Endothelial cell of umbilical vein (primary cell): ENCODE results near the gene CYP1A2. TPM values are rescaled to one million over a fixed set of nuclear protein-coding genes. Genes with fewer than 3 reads are reported as not detected.

Experiments
- BruUV-seq: library from RNA; stranded (reverse); fragments of 400-500 nt; replicated peaks from 2 replicates; lab custom pipeline; 2021; lab: Mats Ljungman, UMichigan
- CTCF ChIA-PET: fragments of 300-600, 350-600 bp; sonication (Branson Sonifier 250); formaldehyde crosslinking; loops from one replicate; lab custom pipeline; 2021; ENCODE audit warnings: antibody characterized with exemption, inconsistent platforms; lab: Charles Lee
- POLR2A ChIA-PET: fragments of 300-600, 350-600 bp; sonication (Branson Sonifier 250); formaldehyde crosslinking; loops from one replicate; lab custom pipeline; 2021; ENCODE audit warnings: antibody characterized with exemption, inconsistent platforms; lab: Charles Lee
- DNase-seq: peaks from one replicate; pipeline ENCODE4 v3.0.0-alpha.2; 2011; ENCODE audit warnings: low read depth, low spot score
- FAIRE-seq: peaks from 2 replicates; lab custom pipeline; 2011; peaks lifted over from hg19 to GRCh38; lab: Jason Lieb, UNC
- H2AFZ ChIP-seq: 2 replicates; pipeline ENCODE4 v1.6.0; 2012; ENCODE audit warnings: low read depth, low read length, control low read depth, inconsistent platforms
- H3K27ac ChIP-seq: 2 replicates; pipeline ENCODE4 v1.5.1; 2011; ENCODE audit warnings: low read depth, mild to moderate bottlenecking, control low read depth, low read length, moderate library complexity; ENCODE audit not compliant: insufficient read depth
- H3K27me3 ChIP-seq, 2 experiments: 2 replicates each; pipeline versions ENCODE4 v1.6.0 to v1.6.1; 2011; ENCODE audit warnings: low read length in 2 of 2, mixed read lengths in 1 of 2; ENCODE audit not compliant: control insufficient read depth in 2 of 2, insufficient read depth in 2 of 2
- H3K36me3 ChIP-seq, 2 experiments: 2 replicates in 1 of 2; 3 replicates in 1 of 2; pipeline ENCODE4 v1.5.1; 2011; ENCODE audit warnings: low read length in 2 of 2, mild to moderate bottlenecking in 1 of 2, moderate library complexity in 1 of 2; ENCODE audit not compliant: control insufficient read depth in 2 of 2, insufficient read depth in 2 of 2; ENCODE audit errors: extremely low read depth in 1 of 2
- H3K4me1 ChIP-seq: 3 replicates; pipeline ENCODE4 v1.5.1; 2011; ENCODE audit warnings: mild to moderate bottlenecking, low read length; ENCODE audit not compliant: control insufficient read depth, insufficient read depth; ENCODE audit errors: extremely low read depth
- H3K4me2 ChIP-seq: 2 replicates; pipeline ENCODE4 v1.6.1; 2011; ENCODE audit warnings: low read length, control low read depth, mixed read lengths; ENCODE audit not compliant: insufficient read depth
- H3K4me3 ChIP-seq, 3 experiments: fragments of 200-600 bp in 1 of 3; sonication (generic), shearing (Covaris generic) in 1 of 3; replicated peaks in 1 of 3; 2 replicates each; pipeline ENCODE4 v1.5.1; 2011 to 2016; ENCODE audit warnings: control low read depth in 3 of 3, low read length in 3 of 3, mild to moderate bottlenecking in 2 of 3, inconsistent platforms in 1 of 3, low read depth in 1 of 3, moderate library complexity in 1 of 3; ENCODE audit not compliant: insufficient read depth in 1 of 3
- H3K79me2 ChIP-seq: 2 replicates; pipeline ENCODE4 v1.6.0; 2012; ENCODE audit warnings: low read length, inconsistent platforms; ENCODE audit not compliant: control insufficient read depth, insufficient read depth
- H3K9ac ChIP-seq: replicated peaks from 2 replicates; pipeline ENCODE3; 2011; ENCODE audit warnings: low read length, control low read depth; ENCODE audit not compliant: insufficient read depth; ENCODE audit errors: extremely low read depth
- H3K9me1 ChIP-seq: replicated peaks from 3 replicates; pipeline ENCODE4 v1.6.0; 2011; ENCODE audit warnings: mild to moderate bottlenecking, low read length; ENCODE audit not compliant: control insufficient read depth, insufficient read depth; ENCODE audit errors: extremely low read depth
- H3K9me3 ChIP-seq: replicated peaks from 2 replicates; pipeline ENCODE4 v1.5.1; 2012; ENCODE audit warnings: low read length, inconsistent platforms; ENCODE audit not compliant: control insufficient read depth, insufficient read depth
- H4K20me1 ChIP-seq: replicated peaks from 2 replicates; pipeline ENCODE3; 2011; ENCODE audit warnings: mild to moderate bottlenecking, low read length; ENCODE audit not compliant: control insufficient read depth, insufficient read depth; ENCODE audit errors: extremely low read depth
- FOS ChIP-seq: IDR thresholded peaks from 2 replicates; pipeline ENCODE4 v1.6.1; 2011; ENCODE audit warnings: mild to moderate bottlenecking, low read length, moderate library complexity, borderline replicate concordance; ENCODE audit not compliant: insufficient read depth
- MYC ChIP-seq: IDR thresholded peaks from one replicate; pipeline ENCODE4 v1.6.1; 2011; ENCODE audit warnings: mild to moderate bottlenecking, low read depth, low read length
- POLR2A ChIP-seq: IDR thresholded peaks from 2 replicates; pipeline ENCODE4 v1.6.1; 2012; ENCODE audit warnings: low read depth, mild to moderate bottlenecking, control low read depth, low read length
- POLR2AphosphoS5 ChIP-seq: IDR thresholded peaks from 2 replicates; pipeline ENCODE4 v1.6.1; 2012; ENCODE audit warnings: low read depth, mild to moderate bottlenecking, control low read depth, low read length, moderate library complexity; ENCODE audit not compliant: insufficient read depth
- dilution Hi-C: fragments of 300-500 bp; cut with MboI; formaldehyde crosslinking; loops from one replicate; pipeline ENCODE4 v1.15.0; 2019; ENCODE audit warnings: low sequenced_read_pairs; ENCODE audit not compliant: extremely low pct_ligation_motif_present
- intact Hi-C: fragments of 100-400 bp; cut with micrococcal nuclease; formaldehyde crosslinking; loops from one replicate; pipeline ENCODE4 v1.10.0; 2022
- polyA plus RNA-seq, 4 experiments: library from polyadenylated mRNA; depleted of rRNA in 3 of 4; stranded (reverse) in 3 of 4; unstranded in 1 of 4; fragments of >200 nt; gene quantifications; 2 replicates each; pipeline versions ENCODE4 v1.2.1 to v1.2.3, GENCODE V29; 2011 to 2012; ENCODE audit warnings: missing spikeins in 1 of 4
- total RNA-seq: library from RNA; stranded (reverse); gene quantifications from 2 replicates; pipeline ENCODE4 v1.2.3, GENCODE V29; 2021
- TF ChIP-seq, protein P1 (sequence below), 2 donors: IDR thresholded peaks; 1 replicate in 1 of 2; 2 replicates in 1 of 2; pipeline ENCODE4 v1.5.1; 2011; ENCODE audit warnings: low read length in 2 of 2, mild to moderate bottlenecking in 2 of 2, moderate library complexity in 2 of 2, control low read depth in 1 of 2, inconsistent platforms in 1 of 2, low read depth in 1 of 2; ENCODE audit not compliant: insufficient read depth in 1 of 2; ENCODE audit errors: extremely low read depth in 1 of 2
- TF ChIP-seq, protein P2 (sequence below): IDR thresholded peaks from 2 replicates; pipeline ENCODE4 v1.6.1; 2011; ENCODE audit not compliant: insufficient read depth, insufficient read length

Gene CYP1A2
- total and polyA plus RNA-seq, 2 donors (not counting 3 experiments of a cell fraction or from before 2014, with no cell fraction given): not detected

DNA sequence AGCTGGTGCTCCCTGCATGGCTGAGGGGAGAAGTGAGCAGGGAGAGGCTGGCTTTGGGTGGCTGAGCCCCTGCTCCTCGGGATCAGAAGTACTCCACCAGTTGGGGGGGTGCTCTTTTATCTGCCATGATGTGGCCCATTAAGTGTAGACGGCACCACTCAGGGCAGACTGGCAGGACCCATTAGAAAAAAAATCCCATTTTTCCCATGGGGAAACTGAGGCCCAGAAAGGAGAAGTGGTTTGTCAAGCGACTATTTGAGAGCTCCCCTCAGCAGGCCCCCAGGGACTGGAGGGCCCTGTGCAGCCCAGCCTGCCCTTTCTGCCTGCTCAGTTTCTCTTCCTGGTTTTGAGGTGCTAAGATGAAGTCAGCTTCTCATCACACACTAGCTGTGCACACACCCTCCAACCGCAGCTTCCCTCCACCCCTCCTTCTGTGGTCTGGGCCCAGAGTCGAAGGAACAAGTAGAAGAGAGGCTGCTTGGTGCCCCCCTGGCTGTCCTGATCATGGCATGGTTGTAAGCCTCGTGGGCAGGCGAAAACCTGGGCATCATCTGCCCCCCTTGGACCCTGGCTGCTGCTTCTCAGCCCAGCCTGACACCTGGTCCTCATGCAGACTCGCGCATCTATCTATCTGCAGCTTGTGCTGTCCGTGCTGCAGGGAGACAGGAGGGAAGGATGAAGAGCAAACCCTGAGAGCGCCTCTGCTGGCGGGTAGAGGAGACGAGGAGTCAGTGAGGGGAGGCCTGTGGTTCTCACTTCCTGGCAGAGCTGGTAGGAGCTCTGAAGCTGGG lies 38.8 kb downstream of the CYP1A2 start:
- Histone ChIP-seq H3K4me2 (no peak overlapping the region), H3K9ac (no peak overlapping the region), H3K9me1 (no peaks in the 10 kb centered on the region), H3K4me1 (peaks cover 18% of the 10 kb centered on the region), H2AFZ (no peak overlapping the region), H3K27me3 (no peaks in the 10 kb centered on the region), H3K79me2 (peaks cover 98% of the 10 kb centered on the region), H3K9me3 (no peaks in the 10 kb centered on the region), H4K20me1 (peaks cover 2% of the 10 kb centered on the region), H3K36me3 (peaks cover 0 to 7% of the 10 kb centered on the region in 2 experiments), H3K27ac (no peak overlapping the region), H3K4me3 (no peak overlapping the region)
- intact Hi-C loops: no loop called here
- FAIRE-seq (peak; percentile 52), DNase-seq (no peak)
- TF ChIP-seq FOS (no peak), MYC (no peak), POLR2AphosphoS5 (no peak), POLR2A (no peak)
- TF ChIP-seq, protein P1, sequence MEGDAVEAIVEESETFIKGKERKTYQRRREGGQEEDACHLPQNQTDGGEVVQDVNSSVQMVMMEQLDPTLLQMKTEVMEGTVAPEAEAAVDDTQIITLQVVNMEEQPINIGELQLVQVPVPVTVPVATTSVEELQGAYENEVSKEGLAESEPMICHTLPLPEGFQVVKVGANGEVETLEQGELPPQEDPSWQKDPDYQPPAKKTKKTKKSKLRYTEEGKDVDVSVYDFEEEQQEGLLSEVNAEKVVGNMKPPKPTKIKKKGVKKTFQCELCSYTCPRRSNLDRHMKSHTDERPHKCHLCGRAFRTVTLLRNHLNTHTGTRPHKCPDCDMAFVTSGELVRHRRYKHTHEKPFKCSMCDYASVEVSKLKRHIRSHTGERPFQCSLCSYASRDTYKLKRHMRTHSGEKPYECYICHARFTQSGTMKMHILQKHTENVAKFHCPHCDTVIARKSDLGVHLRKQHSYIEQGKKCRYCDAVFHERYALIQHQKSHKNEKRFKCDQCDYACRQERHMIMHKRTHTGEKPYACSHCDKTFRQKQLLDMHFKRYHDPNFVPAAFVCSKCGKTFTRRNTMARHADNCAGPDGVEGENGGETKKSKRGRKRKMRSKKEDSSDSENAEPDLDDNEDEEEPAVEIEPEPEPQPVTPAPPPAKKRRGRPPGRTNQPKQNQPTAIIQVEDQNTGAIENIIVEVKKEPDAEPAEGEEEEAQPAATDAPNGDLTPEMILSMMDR (IDR thresholded peaks at IDR 0.05; ENCODE audit: extremely low read depth in 1 of 2, insufficient read depth in 1 of 2, low read depth in 1 of 2, low read length in 2 of 2): peak; percentile 46 to 54
- TF ChIP-seq, protein P2, sequence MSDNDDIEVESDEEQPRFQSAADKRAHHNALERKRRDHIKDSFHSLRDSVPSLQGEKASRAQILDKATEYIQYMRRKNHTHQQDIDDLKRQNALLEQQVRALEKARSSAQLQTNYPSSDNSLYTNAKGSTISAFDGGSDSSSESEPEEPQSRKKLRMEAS: no peak
- CTCF ChIA-PET: interaction anchor here (1.1 to 3.6 kb wide), 7 partner anchors 10 to 163 kb away, joined by 3 to 22 read pairs (median 6); no protein-coding TSS in a partner anchor
- POLR2A ChIA-PET: no interaction called here
- dilution Hi-C loops: no loop called here
- BruUV-seq: no TSS peak
